ENCODE data around the gene TSPAN7. TPM values are rescaled to one million over a fixed set of nuclear protein-coding genes. Genes with fewer than 3 reads are reported as not detected.
A peak's percentile ranks its signal among the peaks of the same experiment; 100 is the strongest.

Gene TSPAN7
- total and polyA plus RNA-seq, 9 of the 15 experiments (the other 6 are each of a cell fraction or from before 2014, with no cell fraction given), result 0.07 to 0.29 (median 0.12) TPM; not detected in 1

DNA sequence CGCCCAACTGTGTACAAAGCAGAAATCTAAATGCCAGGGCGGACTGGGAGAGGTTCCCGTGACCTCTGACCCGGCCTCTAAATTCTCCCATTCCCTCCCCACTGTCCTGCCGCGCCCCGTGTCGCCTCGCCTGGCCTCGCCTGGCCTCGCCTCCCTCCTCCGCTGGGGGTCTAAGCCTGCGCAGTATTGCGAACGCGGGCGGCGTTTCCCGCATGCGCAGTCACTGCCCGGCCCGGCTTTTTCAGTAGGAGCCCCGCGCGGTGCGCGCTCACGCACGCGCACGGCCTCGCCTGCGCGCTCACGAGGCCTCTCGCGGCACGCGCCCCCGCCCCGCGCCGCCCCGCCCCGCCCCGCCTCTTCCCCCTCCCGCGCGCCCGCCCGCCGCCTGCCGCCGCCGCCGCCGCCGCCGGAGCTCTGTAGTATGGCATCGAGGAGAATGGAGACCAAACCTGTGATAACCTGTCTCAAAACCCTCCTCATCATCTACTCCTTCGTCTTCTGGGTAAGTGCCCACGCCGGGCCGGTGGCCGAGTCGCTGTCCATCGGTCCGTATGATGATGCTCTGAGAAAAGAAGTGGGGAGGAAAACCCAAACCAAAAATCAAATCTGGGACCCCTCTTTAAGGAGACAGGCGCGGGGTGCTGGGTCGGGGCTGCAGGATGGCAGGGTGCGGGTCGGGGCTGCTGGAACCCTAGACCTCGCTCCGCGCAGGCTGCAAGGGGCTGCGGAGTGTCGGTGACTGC lies at the start of gene TSPAN7 (continued):
- TF ChIP-seq ZNF766 (CRISPR knock-in tag; conservative IDR thresholded peaks at IDR 0.05) (0 out of 2 replicates have a peak, but pooled peaks have one; percentile 31), WHSC1 (IDR thresholded peaks at IDR 0.05; ENCODE audit: low read length) (no peak), KDM5B (IDR thresholded peaks at IDR 0.05; ENCODE audit: insufficient replicate concordance, low read depth, low read length) (no peak), CXXC5 (CRISPR knock-in tag; IDR thresholded peaks at IDR 0.05) (no peak), NR2C1 (IDR thresholded peaks at IDR 0.05) (peak; percentile 84), NR2C1 (tag; IDR thresholded peaks at IDR 0.05) (peak; percentile 83), ZNF551 (CRISPR knock-in tag; IDR thresholded peaks at IDR 0.05) (no peak), EWSR1 (IDR thresholded peaks at IDR 0.05; ENCODE audit: borderline replicate concordance, low read depth, partially characterized antibody) (no peak), NRF1 (conservative IDR thresholded peaks at IDR 0.05 in 1 of 2, IDR thresholded peaks at IDR 0.05 in 1 of 2) (peak; percentile 89 to 91), TARDBP (IDR thresholded peaks at IDR 0.05) (no peak), MTF1 (CRISPR knock-in tag; IDR thresholded peaks at IDR 0.05; ENCODE audit: borderline replicate concordance) (no peak), SIRT6 (IDR thresholded peaks at IDR 0.05; ENCODE audit: low read depth, low read length) (no peak), PTTG1 (tag; IDR thresholded peaks at IDR 0.05; ENCODE audit: low read depth) (no peak), KAT2B (IDR thresholded peaks at IDR 0.05; ENCODE audit: low read depth, low read length) (no peak), EZH2 (IDR thresholded peaks at IDR 0.05; ENCODE audit: borderline replicate concordance, low read depth, low read length) (no peak), HIVEP1 (CRISPR knock-in tag; IDR thresholded peaks at IDR 0.05) (no peak), ZNF197 (CRISPR knock-in tag; IDR thresholded peaks at IDR 0.05; ENCODE audit: low read depth) (no peak), PHF8 (IDR thresholded peaks at IDR 0.05; ENCODE audit: borderline replicate concordance, low read length) (peak; percentile 19; the same call in 1 of the 2 replicates), NR2F6 (CRISPR knock-in tag; IDR thresholded peaks at IDR 0.05) (no peak), SMARCA5 (IDR thresholded peaks at IDR 0.05) (no peak), ZNF282 (CRISPR knock-in tag; IDR thresholded peaks at IDR 0.05) (no peak)
- TF ChIP-seq, protein P1, sequence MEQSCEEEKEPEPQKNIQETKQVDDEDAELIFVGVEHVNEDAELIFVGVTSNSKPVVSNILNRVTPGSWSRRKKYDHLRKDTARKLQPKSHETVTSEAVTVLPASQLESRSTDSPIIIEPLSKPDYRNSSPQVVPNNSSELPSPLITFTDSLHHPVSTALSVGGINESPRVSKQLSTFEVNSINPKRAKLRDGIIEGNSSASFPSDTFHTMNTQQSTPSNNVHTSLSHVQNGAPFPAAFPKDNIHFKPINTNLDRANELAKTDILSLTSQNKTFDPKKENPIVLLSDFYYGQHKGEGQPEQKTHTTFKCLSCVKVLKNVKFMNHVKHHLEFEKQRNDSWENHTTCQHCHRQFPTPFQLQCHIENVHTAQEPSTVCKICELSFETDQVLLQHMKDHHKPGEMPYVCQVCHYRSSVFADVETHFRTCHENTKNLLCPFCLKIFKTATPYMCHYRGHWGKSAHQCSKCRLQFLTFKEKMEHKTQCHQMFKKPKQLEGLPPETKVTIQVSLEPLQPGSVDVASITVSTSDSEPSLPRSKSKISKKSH (CRISPR knock-in tag; IDR thresholded peaks at IDR 0.05), result no peak
- TF ChIP-seq, protein P2, sequence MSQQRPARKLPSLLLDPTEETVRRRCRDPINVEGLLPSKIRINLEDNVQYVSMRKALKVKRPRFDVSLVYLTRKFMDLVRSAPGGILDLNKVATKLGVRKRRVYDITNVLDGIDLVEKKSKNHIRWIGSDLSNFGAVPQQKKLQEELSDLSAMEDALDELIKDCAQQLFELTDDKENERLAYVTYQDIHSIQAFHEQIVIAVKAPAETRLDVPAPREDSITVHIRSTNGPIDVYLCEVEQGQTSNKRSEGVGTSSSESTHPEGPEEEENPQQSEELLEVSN (IDR thresholded peaks at IDR 0.05; ENCODE audit: borderline replicate concordance in 1 of 2, extremely low read depth in 1 of 2, insufficient read depth in 1 of 2, insufficient read length in 1 of 2, low read depth in 1 of 2, low read length in 1 of 2, poor library complexity in 1 of 2, severe bottlenecking in 1 of 2), result peak in 1 of 2 experiments; percentile 82
- TF ChIP-seq, protein P3, sequence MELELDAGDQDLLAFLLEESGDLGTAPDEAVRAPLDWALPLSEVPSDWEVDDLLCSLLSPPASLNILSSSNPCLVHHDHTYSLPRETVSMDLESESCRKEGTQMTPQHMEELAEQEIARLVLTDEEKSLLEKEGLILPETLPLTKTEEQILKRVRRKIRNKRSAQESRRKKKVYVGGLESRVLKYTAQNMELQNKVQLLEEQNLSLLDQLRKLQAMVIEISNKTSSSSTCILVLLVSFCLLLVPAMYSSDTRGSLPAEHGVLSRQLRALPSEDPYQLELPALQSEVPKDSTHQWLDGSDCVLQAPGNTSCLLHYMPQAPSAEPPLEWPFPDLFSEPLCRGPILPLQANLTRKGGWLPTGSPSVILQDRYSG (tag; conservative IDR thresholded peaks at IDR 0.05; ENCODE audit: low read depth), result no peak
